NB4 (cell line): Measurements from ENCODE around the gene RNU7-1.

Experiments used
- POLR2A ChIP-seq: IDR thresholded peaks from 2 replicates; pipeline ENCODE4 v1.6.1; 2011; ENCODE audit warnings: mild to moderate bottlenecking; ENCODE audit not compliant: insufficient read length; ENCODE audit errors: extremely low read depth
- TF ChIP-seq, protein P1 (sequence below): IDR thresholded peaks from one replicate; pipeline ENCODE4 v1.5.1; 2012; ENCODE audit warnings: low read depth, low read length
- TF ChIP-seq, protein P2 (sequence below): IDR thresholded peaks from 2 replicates; pipeline ENCODE4 v1.6.1; 2011; ENCODE audit warnings: low read depth, low read length

DNA sequence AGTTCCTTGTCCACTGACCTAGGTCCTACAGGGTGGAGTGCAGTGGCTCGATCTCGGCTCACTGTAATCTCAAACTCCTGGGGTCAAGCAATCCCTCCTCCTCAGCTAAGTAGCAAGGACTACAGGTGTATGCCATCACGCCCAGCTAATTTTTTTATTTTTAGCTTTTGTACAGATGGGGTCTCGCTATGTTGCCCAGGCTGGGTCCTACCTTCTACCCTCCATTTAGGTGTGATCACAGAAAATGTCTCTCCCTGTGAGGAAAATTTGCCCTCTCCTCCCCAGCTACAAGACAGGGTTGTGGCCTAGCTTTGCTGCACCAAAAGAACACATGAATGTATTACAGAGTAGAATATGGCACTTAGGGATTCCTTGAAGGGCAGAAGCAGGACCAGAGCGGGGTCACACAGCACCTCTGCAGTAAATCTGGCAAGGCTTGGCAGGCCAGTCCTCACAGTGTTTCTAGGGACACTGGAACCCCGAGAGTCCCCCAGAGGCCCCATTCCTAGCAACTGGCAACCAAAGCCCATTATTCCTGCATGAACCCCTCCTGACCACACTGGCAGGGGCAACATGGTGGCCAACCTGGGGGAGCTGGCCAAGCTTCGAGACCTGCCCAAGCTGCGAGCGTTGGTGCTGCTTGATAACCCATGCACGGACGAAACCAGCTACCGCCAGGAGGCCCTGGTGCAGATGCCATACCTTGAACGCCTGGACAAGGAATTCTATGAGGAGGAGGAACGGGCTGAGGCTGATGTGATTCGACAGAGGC, 31.3 kb upstream of the RNU7-1 start:
- TF ChIP-seq, protein P1, sequence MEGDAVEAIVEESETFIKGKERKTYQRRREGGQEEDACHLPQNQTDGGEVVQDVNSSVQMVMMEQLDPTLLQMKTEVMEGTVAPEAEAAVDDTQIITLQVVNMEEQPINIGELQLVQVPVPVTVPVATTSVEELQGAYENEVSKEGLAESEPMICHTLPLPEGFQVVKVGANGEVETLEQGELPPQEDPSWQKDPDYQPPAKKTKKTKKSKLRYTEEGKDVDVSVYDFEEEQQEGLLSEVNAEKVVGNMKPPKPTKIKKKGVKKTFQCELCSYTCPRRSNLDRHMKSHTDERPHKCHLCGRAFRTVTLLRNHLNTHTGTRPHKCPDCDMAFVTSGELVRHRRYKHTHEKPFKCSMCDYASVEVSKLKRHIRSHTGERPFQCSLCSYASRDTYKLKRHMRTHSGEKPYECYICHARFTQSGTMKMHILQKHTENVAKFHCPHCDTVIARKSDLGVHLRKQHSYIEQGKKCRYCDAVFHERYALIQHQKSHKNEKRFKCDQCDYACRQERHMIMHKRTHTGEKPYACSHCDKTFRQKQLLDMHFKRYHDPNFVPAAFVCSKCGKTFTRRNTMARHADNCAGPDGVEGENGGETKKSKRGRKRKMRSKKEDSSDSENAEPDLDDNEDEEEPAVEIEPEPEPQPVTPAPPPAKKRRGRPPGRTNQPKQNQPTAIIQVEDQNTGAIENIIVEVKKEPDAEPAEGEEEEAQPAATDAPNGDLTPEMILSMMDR = no peak
- TF ChIP-seq, protein P2, sequence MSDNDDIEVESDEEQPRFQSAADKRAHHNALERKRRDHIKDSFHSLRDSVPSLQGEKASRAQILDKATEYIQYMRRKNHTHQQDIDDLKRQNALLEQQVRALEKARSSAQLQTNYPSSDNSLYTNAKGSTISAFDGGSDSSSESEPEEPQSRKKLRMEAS = no peak
- TF ChIP-seq POLR2A = no peak
